ENCODE data around the gene FOXP1. TPM values are rescaled to one million over a fixed set of nuclear protein-coding genes. Genes with fewer than 3 reads are reported as not detected.

The FOXP1 gene
- total RNA-seq, 2 experiments from 2014 or later: 120 to 122 TPM

GRCh38 chr3:71042759-71043158 is 540.8 kb downstream of the FOXP1 start:
- Mint-ChIP-seq H3K4me3 (no peak overlapping the region), H3K4me1 (ENCODE audit: low read depth) (peaks cover 51% of the 10 kb centered on the region), H3K27ac (no peak overlapping the region), H3K36me3 (ENCODE audit: low read depth) (peaks cover 85% of the 10 kb centered on the region), H3K27me3 (ENCODE audit: low read depth) (no peaks in the 10 kb centered on the region), H3K9me3 (ENCODE audit: insufficient read depth) (no peaks in the 10 kb centered on the region)
- ATAC-seq (no peak), DNase-seq (no peak)
- ChIA-PET POLR2A (no interaction called here), CTCF (interaction anchor here (1.4 kb wide), 1 partner anchor 17 kb away, joined by 3 read pairs; no protein-coding TSS in a partner anchor)

DNA sequence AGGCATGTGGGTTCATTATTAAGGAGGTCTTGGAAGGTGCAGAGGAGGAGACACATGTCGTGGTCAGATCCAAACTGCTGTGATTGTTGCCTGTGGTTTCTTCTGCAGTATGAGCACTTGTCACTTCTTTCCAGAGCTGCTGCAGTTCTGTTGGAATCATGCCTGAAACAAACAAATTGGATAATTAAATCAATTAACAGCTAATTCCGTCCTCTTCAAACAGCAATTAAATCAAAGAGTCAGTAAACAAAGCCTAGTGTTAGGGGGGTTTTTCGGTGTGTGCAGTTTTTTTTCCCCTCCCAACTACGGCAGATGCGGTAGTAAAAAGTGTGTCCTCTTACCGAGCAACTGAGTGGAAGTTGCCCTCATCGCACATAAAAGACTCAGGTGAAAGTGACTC is 542.2 kb downstream of the FOXP1 start:
- ChIA-PET POLR2A (interaction anchor here (1.1 kb wide), 1 partner anchor 13 kb away, joined by 3 read pairs; no protein-coding TSS in a partner anchor), CTCF (interaction anchor here (1.4 to 1.6 kb wide), 2 partner anchors 19 to 27 kb away, joined by 3 read pairs; no protein-coding TSS in a partner anchor)
- no peak overlapping the region for H3K4me3 Mint-ChIP-seq
- DNase-seq (no peak), ATAC-seq (no peak)
- peaks cover 83% of the 10 kb centered on the region for H3K36me3 Mint-ChIP-seq (ENCODE audit: low read depth)
- H3K27ac Mint-ChIP-seq: peak overlapping the region; percentile 39
- no peaks in the 10 kb centered on the region for H3K27me3 Mint-ChIP-seq (ENCODE audit: low read depth)
- peaks cover 47% of the 10 kb centered on the region for H3K4me1 Mint-ChIP-seq (ENCODE audit: low read depth)
- no peaks in the 10 kb centered on the region for H3K9me3 Mint-ChIP-seq (ENCODE audit: insufficient read depth)

DNA sequence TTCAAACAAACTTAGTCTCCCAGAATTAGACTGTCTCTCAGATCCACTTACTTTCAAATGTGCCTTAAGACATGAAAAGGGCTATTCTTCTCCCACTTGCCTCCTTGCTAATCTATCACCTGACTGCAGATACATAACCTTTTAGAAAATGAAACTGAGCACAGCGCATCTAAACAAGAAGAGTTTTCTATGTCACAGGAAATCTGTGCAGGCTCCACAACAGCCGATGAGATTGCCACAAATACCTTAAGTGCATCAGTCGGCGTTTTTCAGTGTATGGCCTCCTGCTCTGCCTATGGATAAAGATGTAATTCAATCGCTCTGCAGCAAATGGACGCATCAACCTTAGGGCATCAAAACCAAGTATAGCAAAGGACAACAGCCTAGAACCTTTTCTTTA is 544.2 kb downstream of the FOXP1 start:
- Mint-ChIP-seq H3K4me3 (peak overlapping the region; percentile 26), H3K27ac (peak overlapping the region; percentile 59), H3K27me3 (ENCODE audit: low read depth) (no peaks in the 10 kb centered on the region), H3K36me3 (ENCODE audit: low read depth) (peaks cover 81% of the 10 kb centered on the region), H3K9me3 (ENCODE audit: insufficient read depth) (no peaks in the 10 kb centered on the region), H3K4me1 (ENCODE audit: low read depth) (peaks cover 52% of the 10 kb centered on the region)
- POLR2A ChIA-PET: interaction anchor here (0.5 kb wide), 1 partner anchor 9 kb away, joined by 5 read pairs; no protein-coding TSS in a partner anchor
- ATAC-seq: peak; percentile 77
- peak; percentile 46 for DNase-seq
- CTCF ChIA-PET: no interaction called here

DNA sequence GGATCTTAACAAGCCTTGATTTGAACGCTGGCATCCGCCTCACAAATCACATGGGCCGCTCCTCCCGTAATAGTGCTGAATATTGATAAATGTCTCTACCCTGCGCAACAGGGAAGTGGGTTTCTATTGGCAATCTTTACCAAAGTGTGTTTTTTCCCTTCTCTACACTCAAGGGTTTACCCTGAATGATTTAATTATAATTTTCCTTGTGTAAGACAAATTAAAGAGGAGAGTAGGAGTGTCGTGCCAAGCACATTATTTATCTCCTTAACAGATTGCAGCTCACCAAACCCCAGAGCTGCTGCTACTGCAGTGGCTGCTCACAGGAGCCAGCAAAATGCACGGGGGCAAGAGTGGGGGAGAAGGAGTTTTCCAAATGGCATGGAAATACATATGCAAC is 545.8 kb downstream of the FOXP1 start:
- Mint-ChIP-seq H3K9me3 (ENCODE audit: insufficient read depth) (no peaks in the 10 kb centered on the region), H3K4me3 (no peak overlapping the region), H3K27ac (no peak overlapping the region), H3K4me1 (ENCODE audit: low read depth) (peaks cover 59% of the 10 kb centered on the region), H3K36me3 (ENCODE audit: low read depth) (peaks cover 83% of the 10 kb centered on the region), H3K27me3 (ENCODE audit: low read depth) (no peaks in the 10 kb centered on the region)
- ATAC-seq: no peak
- POLR2A ChIA-PET: no interaction called here
- CTCF ChIA-PET: interaction anchor here (1.1 kb wide), 1 partner anchor 31 kb away, joined by 3 read pairs; no protein-coding TSS in a partner anchor
- no peak for DNase-seq

DNA sequence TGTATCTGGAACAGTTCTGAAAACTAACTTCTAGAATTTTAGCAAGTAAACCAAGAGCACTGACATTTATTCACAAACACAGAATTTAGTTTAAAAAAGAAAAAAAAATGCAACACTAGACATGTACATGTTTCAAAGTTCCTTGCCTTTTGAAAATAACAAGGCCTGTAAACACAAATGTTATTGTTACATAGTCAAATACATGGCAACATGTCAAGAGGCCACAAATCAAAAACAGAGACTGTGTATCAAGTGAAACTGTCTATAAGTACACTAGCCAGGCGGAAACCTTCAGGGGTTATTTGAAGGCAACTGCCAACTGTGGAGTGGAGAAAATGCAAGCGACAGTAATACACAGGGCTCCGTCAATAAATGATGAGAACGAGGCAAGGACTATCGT is 547.6 kb downstream of the FOXP1 start:
- ATAC-seq (no peak), DNase-seq (no peak)
- peaks cover 67% of the 10 kb centered on the region for H3K4me1 Mint-ChIP-seq (ENCODE audit: low read depth)
- H3K9me3 Mint-ChIP-seq (ENCODE audit: insufficient read depth): no peaks in the 10 kb centered on the region
- peaks cover 87% of the 10 kb centered on the region for H3K36me3 Mint-ChIP-seq (ENCODE audit: low read depth)
- POLR2A ChIA-PET: interaction anchor here (0.6 to 0.7 kb wide), 2 partner anchors 10 to 1315 kb away, joined by 3 read pairs; no protein-coding TSS in a partner anchor
- no peak overlapping the region for H3K27ac Mint-ChIP-seq
- H3K27me3 Mint-ChIP-seq (ENCODE audit: low read depth): no peaks in the 10 kb centered on the region
- H3K4me3 Mint-ChIP-seq: no peak overlapping the region
- CTCF ChIA-PET: interaction anchor here (1.4 to 2.9 kb wide), 2 partner anchors 14 to 26 kb away, joined by 4 to 8 read pairs; no protein-coding TSS in a partner anchor

- no peaks in the 10 kb centered on the region for H3K9me3 Mint-ChIP-seq (ENCODE audit: insufficient read depth)
- no peak overlapping the region for H3K4me3 Mint-ChIP-seq
- H3K4me1 Mint-ChIP-seq (ENCODE audit: low read depth): peaks cover 69% of the 10 kb centered on the region
- no peak for DNase-seq
- ChIA-PET CTCF (interaction anchor here (1.1 to 2.9 kb wide), 3 partner anchors 9 to 27 kb away, joined by 4 to 8 read pairs (median 5); no protein-coding TSS in a partner anchor), POLR2A (interaction anchor here (0.7 kb wide), 1 partner anchor 10 kb away, joined by 3 read pairs; no protein-coding TSS in a partner anchor)
- H3K36me3 Mint-ChIP-seq (ENCODE audit: low read depth): peaks cover 87% of the 10 kb centered on the region
- ATAC-seq: no peak
- no peak overlapping the region for H3K27ac Mint-ChIP-seq
- no peaks in the 10 kb centered on the region for H3K27me3 Mint-ChIP-seq (ENCODE audit: low read depth)
These were observed 548.2 kb downstream of the FOXP1 start for GRCh38 chr3:71035314-71035713.

DNA sequence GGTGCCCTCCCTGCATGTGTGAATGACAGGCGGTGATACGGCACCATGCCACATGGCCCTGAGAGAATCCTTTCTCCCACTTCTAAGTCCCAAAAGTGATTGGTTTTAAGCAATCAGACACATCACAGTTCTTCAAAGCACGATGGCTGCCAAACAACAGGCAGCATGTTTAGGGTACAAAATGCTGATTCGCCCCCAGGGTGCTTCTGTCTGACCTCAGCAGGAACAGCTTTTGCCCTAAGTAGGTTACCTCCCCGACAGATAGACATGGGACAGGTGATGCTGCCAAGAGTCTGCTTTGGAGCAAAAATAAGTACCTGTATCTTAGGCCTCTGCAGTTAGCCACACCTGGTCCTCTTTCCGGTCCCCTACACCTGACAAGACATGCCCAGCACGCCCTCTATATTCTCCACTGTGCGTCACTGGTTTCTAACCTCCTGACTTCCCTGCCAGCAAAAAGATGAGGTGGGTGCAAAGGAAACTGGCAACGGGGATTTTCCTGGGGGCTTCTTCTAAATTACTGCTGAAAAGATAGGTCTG is 549.8 kb downstream of the FOXP1 start:
- DNase-seq: no peak
- Mint-ChIP-seq H3K27ac (peak overlapping the region; percentile 55), H3K36me3 (ENCODE audit: low read depth) (peaks cover 85% of the 10 kb centered on the region), H3K9me3 (ENCODE audit: insufficient read depth) (no peaks in the 10 kb centered on the region), H3K27me3 (ENCODE audit: low read depth) (no peaks in the 10 kb centered on the region), H3K4me1 (ENCODE audit: low read depth) (peaks cover 57% of the 10 kb centered on the region), H3K4me3 (no peak overlapping the region)
- ATAC-seq: no peak
- POLR2A ChIA-PET: no interaction called here
- CTCF ChIA-PET: interaction anchor here (2.9 kb wide), 1 partner anchor 28 kb away, joined by 8 read pairs; no protein-coding TSS in a partner anchor

DNA sequence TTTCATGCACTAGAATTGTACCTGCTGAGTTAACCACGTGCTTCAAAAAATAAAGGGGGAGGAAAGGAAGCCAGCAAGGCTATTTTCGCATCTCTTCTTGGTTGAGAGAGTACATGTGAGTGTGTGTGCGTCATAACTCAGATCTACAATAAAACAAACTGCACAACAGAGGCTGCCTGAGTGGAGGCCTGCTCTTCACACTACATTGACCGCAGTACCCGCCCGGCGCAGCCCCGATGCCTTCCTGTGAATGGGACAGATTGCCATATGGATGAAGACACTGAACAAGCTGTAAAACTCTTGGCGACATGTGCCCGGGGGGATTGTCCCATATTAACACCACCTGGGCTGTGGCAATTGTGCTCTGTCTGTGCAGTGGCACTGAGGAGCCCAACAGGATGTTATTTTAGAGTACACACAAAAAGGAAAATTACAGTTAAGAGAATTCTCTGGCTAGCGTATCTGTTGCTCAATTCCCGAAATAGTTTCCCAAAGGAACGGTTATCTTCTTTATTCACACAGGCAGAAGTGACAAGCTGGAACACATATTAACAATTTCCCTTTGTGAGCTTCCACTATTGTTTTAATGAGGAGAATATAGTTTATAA is 551.5 kb downstream of the FOXP1 start:
- H3K36me3 Mint-ChIP-seq (ENCODE audit: low read depth): peaks cover 75% of the 10 kb centered on the region
- no peak overlapping the region for H3K4me3 Mint-ChIP-seq
- H3K9me3 Mint-ChIP-seq (ENCODE audit: insufficient read depth): no peaks in the 10 kb centered on the region
- POLR2A ChIA-PET: no interaction called here
- CTCF ChIA-PET: no interaction called here
- ATAC-seq: no peak
- no peak for DNase-seq
- peaks cover 59% of the 10 kb centered on the region for H3K4me1 Mint-ChIP-seq (ENCODE audit: low read depth)
- no peak overlapping the region for H3K27ac Mint-ChIP-seq
- H3K27me3 Mint-ChIP-seq (ENCODE audit: low read depth): no peaks in the 10 kb centered on the region

- Mint-ChIP-seq H3K36me3 (ENCODE audit: low read depth) (peaks cover 72% of the 10 kb centered on the region), H3K4me1 (ENCODE audit: low read depth) (peaks cover 59% of the 10 kb centered on the region), H3K4me3 (no peak overlapping the region), H3K9me3 (ENCODE audit: insufficient read depth) (no peaks in the 10 kb centered on the region), H3K27ac (peak overlapping the region; percentile 12), H3K27me3 (ENCODE audit: low read depth) (no peaks in the 10 kb centered on the region)
- CTCF ChIA-PET: no interaction called here
- no peak for DNase-seq
- POLR2A ChIA-PET: no interaction called here
- no peak for ATAC-seq
These were observed 552.3 kb downstream of the FOXP1 start for GRCh38 chr3:71031181-71031580.

- H3K27me3 Mint-ChIP-seq (ENCODE audit: low read depth): no peaks in the 10 kb centered on the region
- DNase-seq (no peak), ATAC-seq (no peak)
- no peak overlapping the region for H3K27ac Mint-ChIP-seq
- ChIA-PET CTCF (no interaction called here), POLR2A (no interaction called here)
- H3K4me1 Mint-ChIP-seq (ENCODE audit: low read depth): peaks cover 58% of the 10 kb centered on the region
- H3K4me3 Mint-ChIP-seq: no peak overlapping the region
- H3K36me3 Mint-ChIP-seq (ENCODE audit: low read depth): peaks cover 71% of the 10 kb centered on the region
- H3K9me3 Mint-ChIP-seq (ENCODE audit: insufficient read depth): no peaks in the 10 kb centered on the region
These were observed 552.8 kb downstream of the FOXP1 start for GRCh38 chr3:71030748-71031147.

GRCh38 chr3:71029770-71030169 is 553.8 kb downstream of the FOXP1 start:
- POLR2A ChIA-PET: interaction anchor here (0.6 to 0.8 kb wide), 2 partner anchors 23 to 360 kb away, joined by 3 to 4 read pairs; no protein-coding TSS in a partner anchor
- no peaks in the 10 kb centered on the region for H3K27me3 Mint-ChIP-seq (ENCODE audit: low read depth)
- H3K27ac Mint-ChIP-seq: no peak overlapping the region
- peaks cover 71% of the 10 kb centered on the region for H3K36me3 Mint-ChIP-seq (ENCODE audit: low read depth)
- CTCF ChIA-PET: interaction anchor here (1.2 kb wide), 1 partner anchor 31 kb away, joined by 3 read pairs; no protein-coding TSS in a partner anchor
- no peak overlapping the region for H3K4me3 Mint-ChIP-seq
- H3K4me1 Mint-ChIP-seq (ENCODE audit: low read depth): peaks cover 55% of the 10 kb centered on the region
- DNase-seq (no peak), ATAC-seq (no peak)
- H3K9me3 Mint-ChIP-seq (ENCODE audit: insufficient read depth): no peaks in the 10 kb centered on the region

- CTCF ChIA-PET: interaction anchor here (1.0 kb wide), 1 partner anchor 16 kb away, joined by 3 read pairs; no protein-coding TSS in a partner anchor
- H3K27ac Mint-ChIP-seq: no peak overlapping the region
- POLR2A ChIA-PET: no interaction called here
- no peaks in the 10 kb centered on the region for H3K9me3 Mint-ChIP-seq (ENCODE audit: insufficient read depth)
- no peaks in the 10 kb centered on the region for H3K27me3 Mint-ChIP-seq (ENCODE audit: low read depth)
- no peak overlapping the region for H3K4me3 Mint-ChIP-seq
- ATAC-seq (no peak), DNase-seq (no peak)
- peaks cover 70% of the 10 kb centered on the region for H3K36me3 Mint-ChIP-seq (ENCODE audit: low read depth)
- peaks cover 55% of the 10 kb centered on the region for H3K4me1 Mint-ChIP-seq (ENCODE audit: low read depth)
These were observed 554.7 kb downstream of the FOXP1 start for GRCh38 chr3:71028802-71029201.
